ENCODE data around the gene LSG1. TPM values are rescaled to one million over a fixed set of nuclear protein-coding genes. Genes with fewer than 3 reads are reported as not detected.

Gene LSG1
- total and polyA plus RNA-seq, 9 of the 15 experiments (the other 6 are each of a cell fraction or from before 2014, with no cell fraction given): 14.9 to 73.7 (median 46.7) TPM

- TF ChIP-seq TRIM25 (IDR thresholded peaks at IDR 0.05; ENCODE audit: borderline replicate concordance) (no peak), HDGF (IDR thresholded peaks at IDR 0.05) (no peak)
Observed at GRCh38 chr3:194604837-194605236, 67.2 kb downstream of the LSG1 start (continued).

GRCh38 chr3:194604126-194604525, 67.9 kb downstream of the LSG1 start:
- Histone ChIP-seq H3K4me3 (no peak overlapping the region), H2AFZ (ENCODE audit: low read depth, low read length) (no peak overlapping the region), H3K36me3 (ENCODE audit: control insufficient read depth, insufficient read depth, low read length) (peaks cover 10% of the 10 kb centered on the region; the same call in 1 of the 3 replicates), H3K27me3 (ENCODE audit: control insufficient read depth in 2 of 2, insufficient read depth in 2 of 2, low read length in 2 of 2) (no peaks in the 10 kb centered on the region), H3K9ac (ENCODE audit: insufficient read depth in 1 of 2, low read depth in 2 of 2, low read length in 2 of 2) (no peak overlapping the region), H3K9me3 (replicated peaks; ENCODE audit: control insufficient read depth, insufficient read depth, low read depth, low read length) (no peaks in the 10 kb centered on the region), H3K4me2 (ENCODE audit: insufficient read depth, low read length) (no peak overlapping the region), H3K4me1 (replicated peaks in 1 of 2; ENCODE audit: control insufficient read depth in 2 of 2, insufficient read depth in 2 of 2, low read length in 2 of 2) (no peaks in the 10 kb centered on the region), H4K20me1 (replicated peaks; ENCODE audit: control insufficient read depth, insufficient read depth, low read length) (no peaks in the 10 kb centered on the region), H3K79me2 (ENCODE audit: control insufficient read depth, insufficient read depth, low read length) (no peaks in the 10 kb centered on the region), H3K9me1 (ENCODE audit: control insufficient read depth, insufficient read depth, low read length) (no peaks in the 10 kb centered on the region), H3K27ac (ENCODE audit: extremely low read depth, low read depth, low read length) (no peak overlapping the region)
- 84% methylated on average over 15 of the region's 22 CpGs for WGBS (ENCODE audit: insufficient coverage, low coverage, missing lambda C conversion rate)
- DNase-seq (ENCODE audit: extremely low read depth in 1 of 4, low spot score in 3 of 4) (no peak), FAIRE-seq (no peak), ATAC-seq (no peak)
- in situ Hi-C loops (cut with MboI): no loop called here
- intact Hi-C loops (cut with micrococcal nuclease): no loop called here
- ChIA-PET POLR2A (interaction anchor here (2.0 kb wide), 1 partner anchor 22 kb away, joined by 7 read pairs; no protein-coding TSS in a partner anchor), CTCF (ENCODE audit: low intra/inter-chr PET ratio) (no interaction called here)
- no TSS peak for BruUV-seq (replicated peaks)
- TF ChIP-seq UBTF (IDR thresholded peaks at IDR 0.05; ENCODE audit: borderline replicate concordance in 1 of 2, low read depth in 2 of 2, low read length in 2 of 2) (no peak), ZFPM2 (CRISPR knock-in tag; IDR thresholded peaks at IDR 0.05) (no peak), MGA (IDR thresholded peaks at IDR 0.05) (no peak)

All from K562 (cell line).